Measurements from ENCODE around the gene HHEX.

HHEX gene

DNA sequence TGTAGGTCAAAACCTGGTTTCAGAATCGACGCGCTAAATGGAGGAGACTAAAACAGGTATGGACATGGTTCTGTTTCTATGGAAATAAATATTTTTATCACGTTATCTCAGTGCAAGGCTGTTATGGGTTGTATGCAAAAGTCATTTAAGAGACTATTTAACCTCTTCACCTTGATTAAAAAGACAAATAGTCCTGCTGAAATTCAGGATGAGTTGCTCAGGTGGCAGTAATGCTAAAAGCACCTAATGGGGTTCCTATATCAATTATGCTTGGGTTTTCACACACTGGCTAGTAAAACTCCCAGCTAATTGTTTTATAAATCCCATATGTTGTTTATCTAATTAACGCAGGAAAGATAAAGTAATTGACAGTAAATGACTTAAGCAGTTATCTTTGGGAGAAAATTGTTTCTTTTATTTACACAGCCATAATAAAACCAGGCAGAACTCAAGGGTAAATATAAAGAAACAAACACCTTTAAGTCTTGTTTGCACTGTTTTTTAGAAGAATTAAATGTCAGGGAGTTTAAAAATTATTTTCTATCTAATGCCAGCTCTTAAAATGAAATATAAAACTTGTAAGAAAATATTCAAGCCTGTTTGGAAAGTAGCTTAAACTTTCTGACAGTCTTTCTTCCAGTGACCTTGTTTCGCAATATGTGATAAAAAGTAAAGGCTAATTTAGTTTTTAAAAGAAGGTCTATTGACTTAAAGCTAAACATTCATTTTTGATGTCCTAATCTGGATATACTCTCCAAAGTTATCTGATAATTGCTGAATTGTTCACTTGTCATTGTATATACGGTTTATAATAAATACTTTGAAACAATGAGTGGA lies 3.2 kb downstream of the HHEX start:
- Histone ChIP-seq H3K4me3 (ENCODE audit: low read length in 2 of 2) (no peak overlapping the region), H3K27ac (ENCODE audit: low read length) (no peak overlapping the region), H3K36me3 (ENCODE audit: control insufficient read depth in 2 of 2, insufficient read depth in 2 of 2, low read length in 2 of 2) (no peaks in the 10 kb centered on the region), H3K4me1 (ENCODE audit: control insufficient read depth, insufficient read depth, low read length) (peaks cover 20% of the 10 kb centered on the region), H3K9me3 (ENCODE audit: control insufficient read depth in 2 of 2, low read length in 2 of 2) (peaks cover 0 to 4% of the 10 kb centered on the region in 2 donors), H3K27me3 (ENCODE audit: control insufficient read depth in 1 of 2, insufficient read depth in 2 of 2, low read length in 2 of 2) (peaks cover 6 to 53% of the 10 kb centered on the region in 2 donors), H3K9ac (ENCODE audit: low read length in 2 of 2) (no peak overlapping the region)

GRCh38 chr10:92693534-92693893 lies 3.8 kb downstream of the HHEX start:
- peaks cover 5 to 54% of the 10 kb centered on the region in 2 donors for H3K27me3 ChIP-seq (ENCODE audit: control insufficient read depth in 1 of 2, insufficient read depth in 2 of 2, low read length in 2 of 2)
- H3K4me3 ChIP-seq (ENCODE audit: low read length in 2 of 2) = no peak overlapping the region
- H3K9me3 ChIP-seq (ENCODE audit: control insufficient read depth in 2 of 2, low read length in 2 of 2) = peaks cover 0 to 4% of the 10 kb centered on the region in 2 donors
- H3K9ac ChIP-seq (ENCODE audit: low read length in 2 of 2) = no peak overlapping the region
- H3K36me3 ChIP-seq (ENCODE audit: control insufficient read depth in 2 of 2, insufficient read depth in 2 of 2, low read length in 2 of 2) = no peaks in the 10 kb centered on the region
- no peak overlapping the region for H3K27ac ChIP-seq (ENCODE audit: low read length)
- H3K4me1 ChIP-seq (ENCODE audit: control insufficient read depth, insufficient read depth, low read length) = peaks cover 20% of the 10 kb centered on the region

DNA sequence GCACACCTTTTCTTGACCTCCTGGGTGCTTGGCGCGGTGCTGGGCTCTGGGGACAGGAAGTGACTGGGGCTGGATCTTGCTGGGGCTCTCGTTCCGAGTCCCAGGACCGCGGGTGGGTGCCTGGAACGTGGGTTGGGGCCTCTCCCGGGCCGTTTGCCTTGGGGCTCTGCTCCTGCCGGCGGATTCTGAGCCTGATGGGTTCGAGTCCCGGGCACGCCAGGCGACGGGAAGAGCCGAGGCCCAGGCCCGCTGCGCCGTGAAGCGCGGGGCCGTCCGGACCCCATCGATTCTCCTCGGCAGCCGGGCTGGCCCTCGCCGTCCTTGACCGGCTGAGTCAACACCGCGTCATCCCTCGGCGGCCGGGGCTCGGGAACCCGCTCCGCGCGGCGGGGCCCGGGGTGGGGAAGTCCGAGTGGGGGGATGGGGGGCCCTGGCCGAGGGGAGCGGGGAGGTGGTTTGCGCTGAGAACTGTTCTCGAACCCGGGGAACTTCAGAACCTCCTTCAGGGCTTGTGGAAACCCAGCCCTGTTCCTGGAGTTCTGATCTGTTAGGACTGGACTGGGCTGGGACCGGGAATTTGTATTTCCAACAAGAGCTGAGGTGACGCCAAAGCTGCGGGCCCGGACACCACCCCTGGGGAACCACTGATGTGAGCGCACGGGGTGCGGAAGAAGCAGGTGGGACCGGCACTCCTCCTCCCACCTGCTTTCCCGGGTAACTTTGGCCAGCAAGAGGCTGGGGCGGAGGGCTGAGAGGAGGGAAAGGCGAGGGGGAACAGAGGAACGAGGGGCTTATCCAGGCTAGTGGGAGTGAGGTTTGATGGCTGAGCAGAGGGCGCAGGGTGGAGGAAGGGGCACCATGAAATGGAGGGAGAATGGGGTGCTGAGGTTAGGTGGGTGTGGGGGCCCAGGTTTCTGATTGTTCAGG lies 6.2 kb downstream of the HHEX start:
- Histone ChIP-seq H3K36me3 (ENCODE audit: control insufficient read depth in 2 of 2, insufficient read depth in 2 of 2, low read length in 2 of 2) (no peaks in the 10 kb centered on the region), H3K4me1 (ENCODE audit: control insufficient read depth, insufficient read depth, low read length) (peaks cover 8% of the 10 kb centered on the region), H3K27ac (ENCODE audit: low read length) (peak overlapping the region; percentile 41), H3K27me3 (ENCODE audit: control insufficient read depth in 1 of 2, insufficient read depth in 2 of 2, low read length in 2 of 2) (peaks cover 2 to 45% of the 10 kb centered on the region in 2 donors), H3K4me3 (ENCODE audit: low read length in 2 of 2) (peak overlapping the region in 1 of 2 donors; percentile 57), H3K9me3 (ENCODE audit: control insufficient read depth in 2 of 2, low read length in 2 of 2) (peaks cover 0 to 2% of the 10 kb centered on the region in 2 donors), H3K9ac (ENCODE audit: low read length in 2 of 2) (peak overlapping the region in 1 of 2 donors; percentile 5)

GRCh38 chr10:92696606-92697383 lies 7.0 kb downstream of the HHEX start:
- Histone ChIP-seq H3K27me3 (ENCODE audit: control insufficient read depth in 1 of 2, insufficient read depth in 2 of 2, low read length in 2 of 2) (peaks cover 2 to 40% of the 10 kb centered on the region in 2 donors), H3K36me3 (ENCODE audit: control insufficient read depth in 2 of 2, insufficient read depth in 2 of 2, low read length in 2 of 2) (no peaks in the 10 kb centered on the region), H3K27ac (ENCODE audit: low read length) (peak overlapping the region; percentile 41), H3K4me3 (ENCODE audit: low read length in 2 of 2) (no peak overlapping the region), H3K9me3 (ENCODE audit: control insufficient read depth in 2 of 2, low read length in 2 of 2) (no peaks in the 10 kb centered on the region), H3K9ac (ENCODE audit: low read length in 2 of 2) (no peak overlapping the region), H3K4me1 (ENCODE audit: control insufficient read depth, insufficient read depth, low read length) (peaks cover 6% of the 10 kb centered on the region)

GRCh38 chr10:92697663-92698511 lies 8.1 kb downstream of the HHEX start:
- H3K4me3 ChIP-seq (ENCODE audit: low read length in 2 of 2) = no peak overlapping the region
- no peak overlapping the region for H3K27ac ChIP-seq (ENCODE audit: low read length)
- no peaks in the 10 kb centered on the region for H3K36me3 ChIP-seq (ENCODE audit: control insufficient read depth in 2 of 2, insufficient read depth in 2 of 2, low read length in 2 of 2)
- no peak overlapping the region for H3K9ac ChIP-seq (ENCODE audit: low read length in 2 of 2)
- peaks cover 6% of the 10 kb centered on the region for H3K4me1 ChIP-seq (ENCODE audit: control insufficient read depth, insufficient read depth, low read length)
- H3K27me3 ChIP-seq (ENCODE audit: control insufficient read depth in 1 of 2, insufficient read depth in 2 of 2, low read length in 2 of 2) = peaks cover 0 to 30% of the 10 kb centered on the region in 2 donors
- no peaks in the 10 kb centered on the region for H3K9me3 ChIP-seq (ENCODE audit: control insufficient read depth in 2 of 2, low read length in 2 of 2)

GRCh38 chr10:92699193-92699517 lies 9.4 kb downstream of the HHEX start:
- Histone ChIP-seq H3K9me3 (ENCODE audit: control insufficient read depth in 2 of 2, low read length in 2 of 2) (no peaks in the 10 kb centered on the region), H3K4me3 (ENCODE audit: low read length in 2 of 2) (peak overlapping the region; percentile 61 to 74), H3K4me1 (ENCODE audit: control insufficient read depth, insufficient read depth, low read length) (peaks cover 6% of the 10 kb centered on the region), H3K36me3 (ENCODE audit: control insufficient read depth in 2 of 2, insufficient read depth in 2 of 2, low read length in 2 of 2) (no peaks in the 10 kb centered on the region), H3K9ac (ENCODE audit: low read length in 2 of 2) (peak overlapping the region; percentile 50 to 76), H3K27me3 (ENCODE audit: control insufficient read depth in 1 of 2, insufficient read depth in 2 of 2, low read length in 2 of 2) (peaks cover 0 to 29% of the 10 kb centered on the region in 2 donors), H3K27ac (ENCODE audit: low read length) (peak overlapping the region; percentile 58)

GRCh38 chr10:92699518-92700381 lies 10.0 kb downstream of the HHEX start:
- peak overlapping the region; percentile 58 for H3K27ac ChIP-seq (ENCODE audit: low read length)
- peak overlapping the region; percentile 61 to 74 for H3K4me3 ChIP-seq (ENCODE audit: low read length in 2 of 2)
- H3K27me3 ChIP-seq (ENCODE audit: control insufficient read depth in 1 of 2, insufficient read depth in 2 of 2, low read length in 2 of 2) = peaks cover 0 to 24% of the 10 kb centered on the region in 2 donors
- H3K9ac ChIP-seq (ENCODE audit: low read length in 2 of 2) = peak overlapping the region; percentile 50 to 76
- peaks cover 6% of the 10 kb centered on the region for H3K4me1 ChIP-seq (ENCODE audit: control insufficient read depth, insufficient read depth, low read length)
- no peaks in the 10 kb centered on the region for H3K36me3 ChIP-seq (ENCODE audit: control insufficient read depth in 2 of 2, insufficient read depth in 2 of 2, low read length in 2 of 2)
- H3K9me3 ChIP-seq (ENCODE audit: control insufficient read depth in 2 of 2, low read length in 2 of 2) = no peaks in the 10 kb centered on the region

DNA sequence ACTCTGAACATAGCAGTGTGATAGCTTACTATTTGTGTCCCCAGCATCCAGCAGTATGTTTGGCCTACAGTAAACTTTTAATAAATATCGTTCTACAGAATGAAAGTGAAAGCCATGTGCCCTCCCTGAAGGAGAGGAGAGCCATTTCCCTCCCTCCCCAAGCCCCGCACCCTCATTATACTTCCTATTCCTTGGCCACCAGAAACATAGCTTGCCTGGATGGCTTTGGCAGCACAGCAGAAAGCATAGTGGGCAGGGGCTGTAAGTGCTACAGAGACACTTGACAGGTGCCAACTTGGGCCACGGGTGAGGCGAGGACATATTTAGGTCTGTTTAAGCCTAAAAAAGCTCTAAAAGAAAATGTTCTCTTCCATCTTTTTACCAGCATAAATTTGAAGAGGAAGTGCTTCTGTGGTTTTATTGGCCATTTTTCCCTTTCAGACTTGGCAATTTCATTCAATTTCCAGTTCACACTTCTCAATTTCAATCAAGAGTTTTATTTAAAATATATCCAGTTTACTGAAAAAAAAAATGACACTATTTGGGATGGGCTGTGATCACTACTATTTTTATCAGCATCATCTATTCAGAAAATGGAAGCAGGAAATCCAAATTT lies 12.7 kb downstream of the HHEX start:
- no peak overlapping the region for H3K9ac ChIP-seq (ENCODE audit: low read length in 2 of 2)
- no peak overlapping the region for H3K4me3 ChIP-seq (ENCODE audit: low read length in 2 of 2)
- H3K27me3 ChIP-seq (ENCODE audit: control insufficient read depth in 1 of 2, insufficient read depth in 2 of 2, low read length in 2 of 2) = peaks cover 0 to 15% of the 10 kb centered on the region in 2 donors
- H3K36me3 ChIP-seq (ENCODE audit: control insufficient read depth in 2 of 2, insufficient read depth in 2 of 2, low read length in 2 of 2) = no peaks in the 10 kb centered on the region
- H3K9me3 ChIP-seq (ENCODE audit: control insufficient read depth in 2 of 2, low read length in 2 of 2) = no peaks in the 10 kb centered on the region
- peaks cover 3% of the 10 kb centered on the region for H3K4me1 ChIP-seq (ENCODE audit: control insufficient read depth, insufficient read depth, low read length)
- no peak overlapping the region for H3K27ac ChIP-seq (ENCODE audit: low read length)
